Measurements from ENCODE around the gene KCNH1.

Gene KCNH1

GRCh38 chr1:210688512-210689234 is 445.3 kb downstream of the KCNH1 start:
- no peak for TF ChIP-seq CTCF (IDR thresholded peaks at IDR 0.05; ENCODE audit: low read depth, low read length)
- DNase-seq (ENCODE audit: low read depth, low spot score) = no peak
- in situ Hi-C loops (cut with HindIII; ENCODE audit: low sequenced_read_pairs) = no loop called here
- no peak overlapping the region for H3K4me3 ChIP-seq (ENCODE audit: low read depth, low read length)

- in situ Hi-C loops (cut with HindIII; ENCODE audit: low sequenced_read_pairs) = no loop called here
- no peak overlapping the region for H3K4me3 ChIP-seq (ENCODE audit: low read depth, low read length)
- no peak for TF ChIP-seq CTCF (IDR thresholded peaks at IDR 0.05; ENCODE audit: low read depth, low read length)
- peak; percentile 40 for DNase-seq (ENCODE audit: low read depth, low spot score)
Observed at GRCh38 chr1:210687582-210688279, 446.2 kb downstream of the KCNH1 start.

GRCh38 chr1:210686841-210687240 is 447.1 kb downstream of the KCNH1 start:
- no peak for TF ChIP-seq CTCF (IDR thresholded peaks at IDR 0.05; ENCODE audit: low read depth, low read length)
- no peak overlapping the region for H3K4me3 ChIP-seq (ENCODE audit: low read depth, low read length)
- DNase-seq (ENCODE audit: low read depth, low spot score) = no peak
- in situ Hi-C loops (cut with HindIII; ENCODE audit: low sequenced_read_pairs) = no loop called here

GRCh38 chr1:210685295-210685650 is 448.7 kb downstream of the KCNH1 start:
- TF ChIP-seq CTCF (IDR thresholded peaks at IDR 0.05; ENCODE audit: low read depth, low read length) = no peak
- in situ Hi-C loops (cut with HindIII; ENCODE audit: low sequenced_read_pairs) = no loop called here
- no peak overlapping the region for H3K4me3 ChIP-seq (ENCODE audit: low read depth, low read length)
- DNase-seq (ENCODE audit: low read depth, low spot score) = no peak

- DNase-seq (ENCODE audit: low read depth, low spot score) = no peak
- TF ChIP-seq CTCF (IDR thresholded peaks at IDR 0.05; ENCODE audit: low read depth, low read length) = no peak
- H3K4me3 ChIP-seq (ENCODE audit: low read depth, low read length) = no peak overlapping the region
- in situ Hi-C loops (cut with HindIII; ENCODE audit: low sequenced_read_pairs) = no loop called here
Observed at GRCh38 chr1:210684466-210685294, 449.3 kb downstream of the KCNH1 start.

- in situ Hi-C loops (cut with HindIII; ENCODE audit: low sequenced_read_pairs) = no loop called here
- TF ChIP-seq CTCF (IDR thresholded peaks at IDR 0.05; ENCODE audit: low read depth, low read length) = no peak
- H3K4me3 ChIP-seq (ENCODE audit: low read depth, low read length) = no peak overlapping the region
- no peak for DNase-seq (ENCODE audit: low read depth, low spot score)
Observed at GRCh38 chr1:210683403-210684047, 450.4 kb downstream of the KCNH1 start.
